Breast epithelium (tissue), 3 donors: ENCODE data around the gene KANSL3.

ENCODE experiments used
- CTCF ChIP-seq, 3 donors: fragments of 450-650 bp; IDR thresholded peaks; one replicate each; pipeline ENCODE4 v1.5.1; 2016 to 2017; ENCODE audit warnings: antibody characterized with exemption in 3 of 3, mild to moderate bottlenecking in 3 of 3, moderate library complexity in 3 of 3
- POLR2A ChIP-seq: fragments of 450-650 bp; IDR thresholded peaks from one replicate; pipeline ENCODE4 v1.6.1; 2016; ENCODE audit warnings: antibody characterized with exemption, mild to moderate bottlenecking, moderate library complexity

DNA sequence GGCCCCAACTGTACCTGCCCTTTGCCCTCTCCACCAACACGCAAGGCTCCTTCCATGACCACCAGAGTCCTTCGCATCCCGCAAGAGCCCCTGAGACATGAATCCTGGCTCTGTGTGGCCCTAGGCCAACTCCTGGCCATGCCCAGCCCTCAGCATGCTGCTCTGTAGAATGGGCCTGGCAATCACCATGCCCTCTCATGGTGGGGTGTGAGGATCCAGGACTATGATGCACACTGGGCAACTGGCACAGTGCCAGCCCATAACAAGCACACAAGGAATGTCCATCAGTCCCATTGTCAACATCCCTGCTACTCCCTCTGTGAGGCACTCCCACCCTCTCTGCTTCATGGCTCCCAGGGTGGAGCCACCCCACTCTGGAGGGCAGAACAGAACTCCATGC is 49.2 kb upstream of the KANSL3 start:
- TF ChIP-seq POLR2A (no peak), CTCF (IDR thresholded peaks at IDR 0.05) (no peak)
